Measurements from ENCODE around the gene PRM1. TPM values are rescaled to one million over a fixed set of nuclear protein-coding genes. Genes with fewer than 3 reads are reported as not detected.

The PRM1 gene
- total and polyA plus RNA-seq, 2 of the 8 experiments (the other 6 are each of a cell fraction or from before 2014, with no cell fraction given) = 0.54 to 0.82 TPM

GRCh38 chr16:11289202-11289601, 8.1 kb upstream of the PRM1 start:
- no peak for FAIRE-seq
- no peak overlapping the region for H2AFZ ChIP-seq (ENCODE audit: low read length)
- H2BK15ac ChIP-seq (ENCODE audit: low read length) = no peak overlapping the region
- no peak overlapping the region for H3K23ac ChIP-seq (ENCODE audit: insufficient read length)
- POLR2A ChIA-PET (ENCODE audit: partially characterized antibody) = interaction anchor here (1.2 to 1.5 kb wide), 2 partner anchors 15 to 32 kb away, joined by 3 to 4 read pairs; partner anchors contain the start of gene PRM3
- H3K79me1 ChIP-seq (ENCODE audit: low read depth, low read length) = no peaks in the 10 kb centered on the region
- no peak overlapping the region for H3K14ac ChIP-seq (ENCODE audit: insufficient read length)
- H3K4me3 ChIP-seq (ENCODE audit: extremely low read depth in 1 of 4, insufficient read depth in 2 of 4, low read depth in 3 of 4, low read length in 4 of 4) = no peak overlapping the region
- no peaks in the 10 kb centered on the region for H3K36me3 ChIP-seq (ENCODE audit: control insufficient read depth in 2 of 4, insufficient read depth in 4 of 4, low read length in 3 of 4)
- no peak overlapping the region for H3K18ac ChIP-seq (ENCODE audit: extremely low read depth, low read length)
- H4K5ac ChIP-seq (ENCODE audit: insufficient read length, low read depth, low read length) = no peak overlapping the region
- no peak overlapping the region for H3K9ac ChIP-seq (replicated peaks in 1 of 4; ENCODE audit: extremely low read depth in 1 of 4, low read depth in 3 of 4, low read length in 3 of 4)
- H2BK120ac ChIP-seq (replicated peaks; ENCODE audit: low read depth, low read length) = no peak overlapping the region
- no peak overlapping the region for H4K91ac ChIP-seq (replicated peaks; ENCODE audit: insufficient read length, low read length)
- H3K56ac ChIP-seq (replicated peaks; ENCODE audit: insufficient read length, low read depth, low read length) = no peak overlapping the region
- no peak overlapping the region for H3K27ac ChIP-seq (ENCODE audit: low read depth, low read length)
- CTCF ChIA-PET (ENCODE audit: partially characterized antibody) = interaction anchor here (1.1 to 1.6 kb wide), 3 partner anchors 16 to 67 kb away, joined by 3 to 5 read pairs (median 3); partner anchors contain the start of genes PRM3 and SOCS1
- H2BK12ac ChIP-seq (ENCODE audit: low read depth, low read length) = no peak overlapping the region
- H4K8ac ChIP-seq (ENCODE audit: extremely low read depth, insufficient read depth, low read length) = no peak overlapping the region
- H4K20me1 ChIP-seq (replicated peaks in 1 of 2; ENCODE audit: control insufficient read depth in 1 of 2, insufficient read depth in 2 of 2, low read length in 2 of 2) = no peaks in the 10 kb centered on the region
- peaks cover 0 to 6% (median under 1%) of the 10 kb centered on the region in 4 experiments; a peak in 4 of 7 replicates for H3K4me1 ChIP-seq (replicated peaks in 1 of 4; ENCODE audit: control insufficient read depth in 3 of 4, insufficient read depth in 4 of 4, low read length in 3 of 4)
- no peak overlapping the region for H2BK20ac ChIP-seq (ENCODE audit: low read length)
- H3K27me3 ChIP-seq (replicated peaks in 1 of 4; ENCODE audit: control insufficient read depth in 3 of 4, extremely low read depth in 1 of 4, insufficient read depth in 3 of 4, low read length in 3 of 4) = peaks cover 0 to 2% (median 1%) of the 10 kb centered on the region in 4 experiments; a peak in 1 of 7 replicates
- H3K9me3 ChIP-seq (ENCODE audit: insufficient read depth in 2 of 2, low read depth in 1 of 2, low read length in 1 of 2) = no peaks in the 10 kb centered on the region; a peak in 1 of 4 replicates
- no peaks in the 10 kb centered on the region for H3K23me2 ChIP-seq (ENCODE audit: low read depth, low read length)
- no peak overlapping the region for H2BK5ac ChIP-seq (ENCODE audit: low read depth, low read length)
- WGBS, 2 experiments (ENCODE audit: extremely low coverage in 1 of 2, insufficient coverage in 1 of 2, insufficient read length in 1 of 2, insufficient replicate concordance in 2 of 2, low coverage in 1 of 2, low lambda C conversion rate in 2 of 2, missing lambda C conversion rate in 1 of 2) = 100% methylated on average over 2 of the region's 2 CpGs; no CpG with 5 or more reads in 1 of the 2 experiments
- H3K79me2 ChIP-seq (ENCODE audit: control insufficient read depth in 1 of 2, insufficient read depth in 2 of 2, low read length in 2 of 2) = no peaks in the 10 kb centered on the region
- no peak for DNase-seq (ENCODE audit: low read depth in 1 of 2, low spot score in 2 of 2)
- H3K4me2 ChIP-seq (ENCODE audit: insufficient read depth in 1 of 2, low read depth in 2 of 2, low read length in 2 of 2) = no peak overlapping the region
- H2AK5ac ChIP-seq (ENCODE audit: low read depth, low read length) = no peak overlapping the region
- TF ChIP-seq POLR2AphosphoS5 (IDR thresholded peaks at IDR 0.05; ENCODE audit: low read depth, low read length) = no peak
- no peak for TF ChIP-seq BCL11A (IDR thresholded peaks at IDR 0.05; ENCODE audit: low read depth in 2 of 2, low read length in 2 of 2)
- no peak for TF ChIP-seq TEAD4 (IDR thresholded peaks at IDR 0.05; ENCODE audit: low read depth, low read length)
- no peak for TF ChIP-seq PHF8 (conservative IDR thresholded peaks at IDR 0.05; ENCODE audit: low read depth, low read length)
- no peak for TF ChIP-seq GTF2F1 (IDR thresholded peaks at IDR 0.05; ENCODE audit: borderline replicate concordance, low read depth, low read length)
- TF ChIP-seq NRF1 (IDR thresholded peaks at IDR 0.05; ENCODE audit: low read depth, low read length) = no peak
- no peak for TF ChIP-seq TBP (IDR thresholded peaks at IDR 0.05; ENCODE audit: low read depth, low read length)
- no peak for TF ChIP-seq SAP30 (IDR thresholded peaks at IDR 0.05; ENCODE audit: insufficient read depth, insufficient replicate concordance, low read length)
- TF ChIP-seq SUZ12 (IDR thresholded peaks at IDR 0.05; ENCODE audit: low read length) = no peak
- TF ChIP-seq E2F6 (IDR thresholded peaks at IDR 0.05) = no peak
- no peak for TF ChIP-seq RFX5 (IDR thresholded peaks at IDR 0.05; ENCODE audit: borderline replicate concordance, low read depth, low read length)
- TF ChIP-seq FOSL1 (IDR thresholded peaks at IDR 0.05; ENCODE audit: insufficient read depth, low read depth, low read length) = no peak
- no peak for TF ChIP-seq YY1 (IDR thresholded peaks at IDR 0.05; ENCODE audit: low read depth, low read length)
- no peak for TF ChIP-seq JUN (IDR thresholded peaks at IDR 0.05; ENCODE audit: low read depth, low read length)
- H3K4ac ChIP-seq (replicated peaks; ENCODE audit: insufficient read length, low read depth, low read length) = no peak overlapping the region

All from H1 (cell line).